Measurements from ENCODE around the gene RAB42. TPM values are rescaled to one million over a fixed set of nuclear protein-coding genes. Genes with fewer than 3 reads are reported as not detected.

Gene RAB42
- total and polyA plus RNA-seq, 9 of the 15 experiments (the other 6 are each of a cell fraction or from before 2014, with no cell fraction given): 0.07 to 0.14 (median 0.12) TPM; not detected in 6

DNA sequence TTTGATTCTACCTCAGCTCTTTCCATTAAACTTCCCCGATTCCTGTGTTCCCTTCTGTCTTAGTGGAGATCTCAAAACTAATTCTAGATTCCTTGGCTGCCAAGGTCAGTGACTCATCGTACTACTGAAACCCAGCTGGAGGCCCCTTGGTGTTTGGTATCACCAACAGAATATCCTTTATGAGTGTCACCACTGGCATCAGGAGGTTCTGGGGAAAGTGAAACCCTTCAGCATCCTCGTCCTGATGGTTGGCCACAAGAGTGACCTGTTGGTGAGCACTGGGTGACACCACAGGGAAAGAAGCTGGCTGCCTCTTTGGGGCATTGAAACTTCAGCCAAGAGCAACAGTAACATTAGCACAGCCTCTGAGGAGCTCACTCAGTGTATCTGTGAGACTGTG lies 9.6 kb downstream of the RAB42 start:
- Histone ChIP-seq H2AFZ (ENCODE audit: low read depth, low read length) (no peak overlapping the region), H3K27me3 (ENCODE audit: control insufficient read depth in 2 of 2, insufficient read depth in 2 of 2, low read length in 2 of 2) (no peaks in the 10 kb centered on the region), H3K4me2 (ENCODE audit: insufficient read depth, low read length) (no peak overlapping the region), H3K4me1 (replicated peaks in 1 of 2; ENCODE audit: control insufficient read depth in 2 of 2, insufficient read depth in 2 of 2, low read length in 2 of 2) (no peaks in the 10 kb centered on the region), H3K4me3 (no peak overlapping the region), H3K9ac (ENCODE audit: insufficient read depth in 1 of 2, low read depth in 2 of 2, low read length in 2 of 2) (no peak overlapping the region), H3K9me1 (ENCODE audit: control insufficient read depth, insufficient read depth, low read length) (no peaks in the 10 kb centered on the region), H3K36me3 (ENCODE audit: control insufficient read depth, insufficient read depth, low read length) (peaks cover 43% of the 10 kb centered on the region; the same call in 2 of the 3 replicates), H3K9me3 (replicated peaks; ENCODE audit: control insufficient read depth, insufficient read depth, low read depth, low read length) (no peaks in the 10 kb centered on the region), H3K27ac (ENCODE audit: extremely low read depth, low read depth, low read length) (no peak overlapping the region), H4K20me1 (replicated peaks; ENCODE audit: control insufficient read depth, insufficient read depth, low read length) (no peaks in the 10 kb centered on the region), H3K79me2 (ENCODE audit: control insufficient read depth, insufficient read depth, low read length) (no peaks in the 10 kb centered on the region)
- in situ Hi-C loops (cut with MboI): loop anchor here (5.0 kb wide), 2 partner anchors 84 to 194 kb away; no protein-coding TSS in a partner anchor
- TF ChIP-seq C11orf30 (IDR thresholded peaks at IDR 0.05; ENCODE audit: low read depth): no peak
- no peak for DNase-seq (ENCODE audit: extremely low read depth in 1 of 4, low spot score in 3 of 4)
- no peak for ATAC-seq
- no TSS peak for BruUV-seq (replicated peaks)
- POLR2A ChIA-PET: interaction anchor here (0.9 to 7.3 kb wide), 6 partner anchors 20 to 189 kb away, joined by 3 to 81 read pairs (median 6); partner anchors contain the start of gene RCC1
- CTCF ChIA-PET (ENCODE audit: low intra/inter-chr PET ratio): interaction anchor here (0.7 to 3.5 kb wide), 5 partner anchors 83 to 744 kb away, joined by 3 to 56 read pairs (median 8); no protein-coding TSS in a partner anchor
- intact Hi-C loops (cut with micrococcal nuclease): loop anchor here (2.0 to 5.0 kb wide), 5 partner anchors 49 to 509 kb away; partner anchors contain the start of gene TRNAU1AP
- WGBS (ENCODE audit: insufficient coverage, low coverage, missing lambda C conversion rate): 74% methylated on average over 3 of the region's 3 CpGs
- no peak for FAIRE-seq

DNA sequence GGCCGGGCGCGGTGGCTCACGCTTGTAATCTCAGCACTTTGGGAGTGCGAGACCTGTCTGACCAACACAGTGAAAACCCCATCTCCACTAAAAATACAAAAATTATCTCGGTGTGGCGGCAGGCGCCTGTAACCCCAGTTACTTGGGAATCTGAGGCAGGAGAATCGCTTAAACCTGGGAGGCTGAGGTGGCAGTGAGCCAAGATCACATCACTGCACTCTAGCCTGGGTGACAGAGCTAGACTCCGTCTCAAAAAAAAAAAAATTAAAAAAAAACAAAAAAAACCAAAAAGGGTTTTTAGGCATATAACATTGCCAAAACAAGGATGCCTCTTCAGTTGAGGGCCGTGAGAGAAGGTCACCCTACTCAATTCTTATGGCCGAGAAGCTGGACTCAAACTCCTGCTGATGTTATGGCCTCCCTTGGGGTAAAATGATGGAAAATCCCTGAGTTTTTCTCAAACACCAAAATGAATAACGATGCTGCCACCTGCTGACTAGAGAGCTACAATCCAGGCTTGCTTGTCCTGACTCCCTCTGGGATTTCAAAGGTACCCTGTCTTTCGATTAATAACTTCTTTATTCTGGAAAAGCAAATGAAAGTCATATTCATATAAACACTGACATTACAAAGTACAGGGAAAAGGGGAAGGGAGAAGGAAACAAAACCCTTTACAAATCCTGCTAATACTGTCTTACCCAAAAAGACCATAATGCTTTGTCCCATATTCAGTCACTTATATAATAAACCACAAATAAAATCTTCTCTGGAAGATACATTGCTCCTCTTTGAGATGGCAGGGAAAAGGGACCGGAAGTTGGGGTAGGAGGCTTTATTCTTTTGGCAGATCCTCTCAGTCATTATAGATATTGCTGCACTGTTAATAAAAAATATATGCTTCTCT lies 10.7 kb downstream of the RAB42 start:
- in situ Hi-C loops (cut with MboI): loop anchor here (5.0 kb wide), 2 partner anchors 85 to 195 kb away; no protein-coding TSS in a partner anchor
- CTCF ChIA-PET (ENCODE audit: low intra/inter-chr PET ratio): interaction anchor here (0.7 to 3.5 kb wide), 11 partner anchors 24 to 894 kb away, joined by 3 to 56 read pairs (median 4); no protein-coding TSS in a partner anchor
- no peak for TF ChIP-seq MTA2 (IDR thresholded peaks at IDR 0.05; ENCODE audit: low read depth)
- TF ChIP-seq NBN (IDR thresholded peaks at IDR 0.05; ENCODE audit: low read depth): peak; percentile 47; the same call in 1 of the 2 replicates
- TF ChIP-seq HDAC3 (IDR thresholded peaks at IDR 0.05; ENCODE audit: borderline replicate concordance, partially characterized antibody): peak; percentile 26
- no peak for TF ChIP-seq NCOA1 (IDR thresholded peaks at IDR 0.05; ENCODE audit: low read depth)
- TF ChIP-seq NCOA2 (IDR thresholded peaks at IDR 0.05; ENCODE audit: partially characterized antibody in 2 of 2): no peak
- peak; percentile 46; the same call in 1 of the 2 replicates for TF ChIP-seq STAG1 (CRISPR knock-in tag; IDR thresholded peaks at IDR 0.05; ENCODE audit: borderline replicate concordance)
- peak; percentile 72 for TF ChIP-seq NFIC (IDR thresholded peaks at IDR 0.05)
- TF ChIP-seq ARID2 (IDR thresholded peaks at IDR 0.05): peak; percentile 84; the same call in 1 of the 2 replicates
- TF ChIP-seq CC2D1A (IDR thresholded peaks at IDR 0.05): peak; percentile 71
- peak; percentile 33; the same call in 1 of the 2 replicates for TF ChIP-seq ZEB2 (IDR thresholded peaks at IDR 0.05)
- TF ChIP-seq RAD21 (CRISPR knock-in tag; conservative IDR thresholded peaks at IDR 0.05 in 1 of 2, IDR thresholded peaks at IDR 0.05 in 1 of 2): peak; percentile 92 to 97
- TF ChIP-seq ZBTB8A (IDR thresholded peaks at IDR 0.05; ENCODE audit: partially characterized antibody): no peak

More for the DNA sequence above, 10.7 kb downstream of the RAB42 start:
- Histone ChIP-seq H3K36me3 (ENCODE audit: control insufficient read depth, insufficient read depth, low read length) (peaks cover 52% of the 10 kb centered on the region; the same call in 2 of the 3 replicates), H3K9ac (ENCODE audit: insufficient read depth in 1 of 2, low read depth in 2 of 2, low read length in 2 of 2) (no peak overlapping the region), H3K27ac (ENCODE audit: extremely low read depth, low read depth, low read length) (no peak overlapping the region), H3K4me3 (no peak overlapping the region), H4K20me1 (replicated peaks; ENCODE audit: control insufficient read depth, insufficient read depth, low read length) (no peaks in the 10 kb centered on the region), H3K4me2 (ENCODE audit: insufficient read depth, low read length) (no peak overlapping the region), H3K9me3 (replicated peaks; ENCODE audit: control insufficient read depth, insufficient read depth, low read depth, low read length) (no peaks in the 10 kb centered on the region), H3K27me3 (ENCODE audit: control insufficient read depth in 2 of 2, insufficient read depth in 2 of 2, low read length in 2 of 2) (no peaks in the 10 kb centered on the region), H2AFZ (ENCODE audit: low read depth, low read length) (no peak overlapping the region), H3K4me1 (replicated peaks in 1 of 2; ENCODE audit: control insufficient read depth in 2 of 2, insufficient read depth in 2 of 2, low read length in 2 of 2) (no peaks in the 10 kb centered on the region), H3K9me1 (ENCODE audit: control insufficient read depth, insufficient read depth, low read length) (no peaks in the 10 kb centered on the region), H3K79me2 (ENCODE audit: control insufficient read depth, insufficient read depth, low read length) (no peaks in the 10 kb centered on the region)
- FAIRE-seq (peak; percentile 91), DNase-seq (ENCODE audit: extremely low read depth in 1 of 4, low spot score in 3 of 4) (peak; percentile 67 to 86 (median 73)), ATAC-seq (peak; percentile 91)
- intact Hi-C loops (cut with micrococcal nuclease): loop anchor here (1.0 to 5.0 kb wide), 6 partner anchors 50 to 510 kb away; partner anchors contain the start of gene TRNAU1AP
- POLR2A ChIA-PET: interaction anchor here (0.6 to 7.3 kb wide), 24 partner anchors 9 to 372 kb away, joined by 3 to 81 read pairs (median 4); partner anchors contain the start of genes RCC1, RNU11 and TAF12
- 50% methylated on average over 15 of the region's 15 CpGs for WGBS (ENCODE audit: insufficient coverage, low coverage, missing lambda C conversion rate)
- TSS peak; percentile 20 for BruUV-seq (replicated peaks)
